GM12878 (cell line): ENCODE data around the gene SEMA3D.

ENCODE experiments used
- CREM ChIP-seq: IDR thresholded peaks from 2 replicates; pipeline ENCODE4 v1.6.1; 2014; ENCODE audit warnings: antibody characterized with exemption, low read depth
- FOS ChIP-seq: IDR thresholded peaks from 3 replicates; pipeline ENCODE4 v1.6.1; 2011; ENCODE audit warnings: borderline replicate concordance; ENCODE audit not compliant: insufficient read length; ENCODE audit errors: extremely low read depth
- KAT2A ChIP-seq: conservative IDR thresholded peaks from 2 replicates; pipeline ENCODE4 v1.6.1; 2011; ENCODE audit warnings: low read depth, low read length; ENCODE audit not compliant: control insufficient read depth
- NBN ChIP-seq: fragments of 450-650 bp; IDR thresholded peaks from 2 replicates; pipeline ENCODE4 v1.6.1; 2016
- RAD51 ChIP-seq: fragments of 450-650 bp; IDR thresholded peaks from 2 replicates; pipeline ENCODE4 v1.6.1; 2016; ENCODE audit warnings: moderate library complexity, mild to moderate bottlenecking, inconsistent platforms
- REST ChIP-seq: IDR thresholded peaks from 2 replicates; pipeline ENCODE4 v1.6.1; 2012; ENCODE audit warnings: mild to moderate bottlenecking, low read depth, low read length
- TF ChIP-seq, protein P1 (sequence below), 3 experiments: IDR thresholded peaks in 2 of 3; conservative IDR thresholded peaks in 1 of 3; 2 replicates each; pipeline ENCODE4 v1.5.1; 2011; ENCODE audit warnings: low read depth in 3 of 3, low read length in 3 of 3, mild to moderate bottlenecking in 3 of 3, control low read depth in 2 of 3, moderate library complexity in 2 of 3, inconsistent platforms in 1 of 3, mixed read lengths in 1 of 3; ENCODE audit not compliant: control insufficient read depth in 2 of 3, insufficient read depth in 1 of 3; ENCODE audit errors: extremely low read depth in 1 of 3

DNA sequence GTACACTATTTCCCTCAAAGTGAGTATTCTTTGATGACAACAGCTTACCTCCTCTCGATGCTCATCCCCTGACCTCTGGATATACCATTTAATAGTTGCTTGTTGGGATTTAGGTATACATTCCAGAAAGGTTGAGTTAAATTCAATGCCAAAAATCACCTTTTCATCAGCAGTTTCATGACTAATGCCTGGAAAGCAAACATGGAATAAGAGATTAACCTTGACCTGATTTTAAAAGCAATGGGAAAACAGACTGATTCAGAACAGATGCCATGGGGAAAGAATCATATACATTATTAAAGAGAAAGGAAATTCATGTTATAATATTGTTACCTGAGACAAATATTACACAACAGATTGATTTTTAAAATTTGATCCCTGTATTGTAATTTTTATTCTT is 180.1 kb downstream of the SEMA3D start:
- TF ChIP-seq REST (no peak), FOS (no peak), CREM (no peak), KAT2A (no peak), RAD51 (no peak), NBN (no peak)
- TF ChIP-seq, protein P1, sequence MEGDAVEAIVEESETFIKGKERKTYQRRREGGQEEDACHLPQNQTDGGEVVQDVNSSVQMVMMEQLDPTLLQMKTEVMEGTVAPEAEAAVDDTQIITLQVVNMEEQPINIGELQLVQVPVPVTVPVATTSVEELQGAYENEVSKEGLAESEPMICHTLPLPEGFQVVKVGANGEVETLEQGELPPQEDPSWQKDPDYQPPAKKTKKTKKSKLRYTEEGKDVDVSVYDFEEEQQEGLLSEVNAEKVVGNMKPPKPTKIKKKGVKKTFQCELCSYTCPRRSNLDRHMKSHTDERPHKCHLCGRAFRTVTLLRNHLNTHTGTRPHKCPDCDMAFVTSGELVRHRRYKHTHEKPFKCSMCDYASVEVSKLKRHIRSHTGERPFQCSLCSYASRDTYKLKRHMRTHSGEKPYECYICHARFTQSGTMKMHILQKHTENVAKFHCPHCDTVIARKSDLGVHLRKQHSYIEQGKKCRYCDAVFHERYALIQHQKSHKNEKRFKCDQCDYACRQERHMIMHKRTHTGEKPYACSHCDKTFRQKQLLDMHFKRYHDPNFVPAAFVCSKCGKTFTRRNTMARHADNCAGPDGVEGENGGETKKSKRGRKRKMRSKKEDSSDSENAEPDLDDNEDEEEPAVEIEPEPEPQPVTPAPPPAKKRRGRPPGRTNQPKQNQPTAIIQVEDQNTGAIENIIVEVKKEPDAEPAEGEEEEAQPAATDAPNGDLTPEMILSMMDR (IDR thresholded peaks at IDR 0.05 in 2 of 3, conservative IDR thresholded peaks at IDR 0.05 in 1 of 3; ENCODE audit: control insufficient read depth in 2 of 3, extremely low read depth in 1 of 3, insufficient read depth in 1 of 3, low read depth in 3 of 3, low read length in 3 of 3), result no peak
